ENCODE results near the gene MCOLN2. TPM values are rescaled to one million over a fixed set of nuclear protein-coding genes. Genes with fewer than 3 reads are reported as not detected.

Gene MCOLN2
- total and polyA plus RNA-seq, 2 of the 8 experiments (the other 6 are each of a cell fraction or from before 2014, with no cell fraction given): 1.7 to 6.1 TPM

DNA sequence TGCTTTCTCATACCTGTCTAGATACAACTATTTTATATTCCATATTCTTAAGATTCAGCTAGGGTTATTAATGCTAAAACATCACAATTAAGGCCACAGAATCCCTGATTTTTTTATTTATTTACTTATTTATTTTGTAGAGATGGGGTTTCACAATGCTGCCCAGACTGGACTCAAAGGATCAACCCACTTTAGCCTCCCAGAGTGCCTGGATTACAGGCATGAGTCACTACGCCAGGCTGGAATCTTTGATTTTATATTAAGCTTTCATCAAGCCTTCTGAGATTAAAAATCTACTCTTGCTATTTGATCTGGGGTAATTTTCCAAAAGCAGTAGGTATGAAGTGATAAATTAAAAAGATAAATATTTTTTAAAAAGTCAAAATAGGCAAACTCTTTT lies 38.9 kb downstream of the MCOLN2 start:
- peaks cover 0 to 1% of the 10 kb centered on the region in 2 experiments for H4K20me1 ChIP-seq (replicated peaks in 1 of 2; ENCODE audit: control insufficient read depth in 1 of 2, insufficient read depth in 2 of 2, low read length in 2 of 2)
- no peak overlapping the region for H3K27ac ChIP-seq (ENCODE audit: low read depth, low read length)
- no peaks in the 10 kb centered on the region for H3K27me3 ChIP-seq (replicated peaks in 1 of 4; ENCODE audit: control insufficient read depth in 3 of 4, extremely low read depth in 1 of 4, insufficient read depth in 3 of 4, low read length in 3 of 4)
- no peaks in the 10 kb centered on the region for H3K79me1 ChIP-seq (ENCODE audit: low read depth, low read length)
- no peak overlapping the region for H3K23ac ChIP-seq (ENCODE audit: insufficient read length)
- H4K5ac ChIP-seq (ENCODE audit: insufficient read length, low read depth, low read length): no peak overlapping the region
- H3K4ac ChIP-seq (replicated peaks; ENCODE audit: insufficient read length, low read depth, low read length): no peak overlapping the region
- no peak overlapping the region for H3K18ac ChIP-seq (ENCODE audit: extremely low read depth, low read length)
- H3K14ac ChIP-seq (ENCODE audit: insufficient read length): no peak overlapping the region
- CTCF ChIA-PET (ENCODE audit: partially characterized antibody): interaction anchor here (1.0 to 9.0 kb wide), 7 partner anchors 12 to 814 kb away, joined by 3 to 112 read pairs (median 4); partner anchors contain the start of gene PRKACB
- no peak overlapping the region for H3K4me3 ChIP-seq (ENCODE audit: extremely low read depth in 1 of 4, insufficient read depth in 2 of 4, low read depth in 3 of 4, low read length in 4 of 4)
- no peak overlapping the region for H3K9ac ChIP-seq (replicated peaks in 1 of 4; ENCODE audit: extremely low read depth in 1 of 4, low read depth in 3 of 4, low read length in 3 of 4)
- 100% methylated on average over 1 of the region's 1 CpG; no CpG with 5 or more reads in 1 of the 2 experiments for WGBS, 2 experiments (ENCODE audit: extremely low coverage in 1 of 2, insufficient coverage in 1 of 2, insufficient read length in 1 of 2, insufficient replicate concordance in 2 of 2, low coverage in 1 of 2, low lambda C conversion rate in 2 of 2, missing lambda C conversion rate in 1 of 2)
- H2BK120ac ChIP-seq (replicated peaks; ENCODE audit: low read depth, low read length): no peak overlapping the region
- POLR2A ChIA-PET (ENCODE audit: partially characterized antibody): no interaction called here
- H2AFZ ChIP-seq (ENCODE audit: low read length): no peak overlapping the region
- H3K9me3 ChIP-seq (ENCODE audit: insufficient read depth in 2 of 2, low read depth in 1 of 2, low read length in 1 of 2): no peaks in the 10 kb centered on the region
- H3K23me2 ChIP-seq (ENCODE audit: low read depth, low read length): no peaks in the 10 kb centered on the region; the same call in 1 of the 2 replicates
- no peaks in the 10 kb centered on the region for H3K36me3 ChIP-seq (ENCODE audit: control insufficient read depth in 2 of 4, insufficient read depth in 4 of 4, low read length in 3 of 4)
- no peak overlapping the region for H3K4me2 ChIP-seq (ENCODE audit: insufficient read depth in 1 of 2, low read depth in 2 of 2, low read length in 2 of 2)
- no peak overlapping the region for H4K91ac ChIP-seq (replicated peaks; ENCODE audit: insufficient read length, low read length)
- no peaks in the 10 kb centered on the region for H3K79me2 ChIP-seq (ENCODE audit: control insufficient read depth in 1 of 2, insufficient read depth in 2 of 2, low read length in 2 of 2)
- no peak overlapping the region for H2AK5ac ChIP-seq (ENCODE audit: low read depth, low read length)
- H3K56ac ChIP-seq (replicated peaks; ENCODE audit: insufficient read length, low read depth, low read length): no peak overlapping the region
- no peak overlapping the region for H2BK5ac ChIP-seq (ENCODE audit: low read depth, low read length)
- DNase-seq (ENCODE audit: low read depth in 1 of 2, low spot score in 2 of 2): no peak
- H2BK12ac ChIP-seq (ENCODE audit: low read depth, low read length): no peak overlapping the region
- no peaks in the 10 kb centered on the region for H3K4me1 ChIP-seq (replicated peaks in 1 of 4; ENCODE audit: control insufficient read depth in 3 of 4, insufficient read depth in 4 of 4, low read length in 3 of 4)
- no peak overlapping the region for H4K8ac ChIP-seq (ENCODE audit: extremely low read depth, insufficient read depth, low read length)
- H2BK20ac ChIP-seq (ENCODE audit: low read length): no peak overlapping the region
- no peak overlapping the region for H2BK15ac ChIP-seq (ENCODE audit: low read length)
- no peak for FAIRE-seq
- TF ChIP-seq CHD2 (IDR thresholded peaks at IDR 0.05; ENCODE audit: low read length): no peak
- TF ChIP-seq JUN (IDR thresholded peaks at IDR 0.05; ENCODE audit: low read depth, low read length): no peak
- TF ChIP-seq BCL11A (IDR thresholded peaks at IDR 0.05; ENCODE audit: low read depth in 2 of 2, low read length in 2 of 2): no peak

Measured in H1 (cell line).